HEK293T (cell line): Measurements from ENCODE around the gene KIF13A.

Experiments used
- ARNT ChIP-seq: fragments of 450-650 bp; IDR thresholded peaks from 2 replicates; pipeline ENCODE4 v1.6.1; 2017; ENCODE audit warnings: mild to moderate bottlenecking
- CTBP1 ChIP-seq: fragments of 450-650 bp; IDR thresholded peaks from 2 replicates; pipeline ENCODE4 v1.6.1; 2016; ENCODE audit warnings: borderline replicate concordance
- FOXA1 ChIP-seq: fragments of 450-650 bp; IDR thresholded peaks from 2 replicates; pipeline ENCODE4 v1.6.1; 2016; ENCODE audit warnings: mild to moderate bottlenecking
- FOXK2 ChIP-seq: fragments of 450-650 bp; IDR thresholded peaks from 2 replicates; pipeline ENCODE4 v1.6.1; 2016; ENCODE audit warnings: mild to moderate bottlenecking
- FOXM1 ChIP-seq: fragments of 450-650 bp; IDR thresholded peaks from 2 replicates; pipeline ENCODE4 v1.6.1; 2017; ENCODE audit warnings: mild to moderate bottlenecking, borderline replicate concordance
- SUZ12 ChIP-seq: fragments of 450-650 bp; IDR thresholded peaks from 2 replicates; pipeline ENCODE4 v1.6.1; 2016; ENCODE audit warnings: mild to moderate bottlenecking
- TARDBP ChIP-seq: fragments of 450-650 bp; IDR thresholded peaks from 2 replicates; pipeline ENCODE4 v1.6.1; 2016
- ZNF384 ChIP-seq: fragments of 450-650 bp; IDR thresholded peaks from 2 replicates; pipeline ENCODE4 v1.6.1; 2016
- TF ChIP-seq, protein P1 (sequence below): fragments of 450-650 bp; IDR thresholded peaks from 2 replicates; pipeline ENCODE4 v1.6.1; 2016

DNA sequence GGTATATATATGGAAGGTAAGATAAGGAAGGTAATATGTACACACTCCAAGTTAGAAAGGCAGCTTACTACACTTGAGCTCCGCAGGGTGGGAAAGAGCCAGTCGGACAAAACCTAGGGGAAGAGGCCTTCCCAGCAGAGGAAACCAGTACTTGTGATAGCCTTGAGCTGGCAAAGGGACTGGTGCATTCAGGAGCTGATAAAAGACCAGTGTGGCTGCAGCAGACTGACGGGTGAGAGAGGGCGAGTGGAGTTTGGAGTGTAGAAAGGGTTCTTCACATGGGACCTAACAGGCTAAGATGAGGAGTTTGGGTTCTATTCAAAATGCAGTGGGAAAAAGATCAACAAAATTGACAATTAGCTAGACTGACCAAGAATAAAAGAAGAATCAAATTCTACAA is 49.3 kb upstream of the KIF13A start:
- TF ChIP-seq, protein P1, sequence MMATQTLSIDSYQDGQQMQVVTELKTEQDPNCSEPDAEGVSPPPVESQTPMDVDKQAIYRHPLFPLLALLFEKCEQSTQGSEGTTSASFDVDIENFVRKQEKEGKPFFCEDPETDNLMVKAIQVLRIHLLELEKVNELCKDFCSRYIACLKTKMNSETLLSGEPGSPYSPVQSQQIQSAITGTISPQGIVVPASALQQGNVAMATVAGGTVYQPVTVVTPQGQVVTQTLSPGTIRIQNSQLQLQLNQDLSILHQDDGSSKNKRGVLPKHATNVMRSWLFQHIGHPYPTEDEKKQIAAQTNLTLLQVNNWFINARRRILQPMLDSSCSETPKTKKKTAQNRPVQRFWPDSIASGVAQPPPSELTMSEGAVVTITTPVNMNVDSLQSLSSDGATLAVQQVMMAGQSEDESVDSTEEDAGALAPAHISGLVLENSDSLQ = no peak
- TF ChIP-seq ZNF384 = no peak
- no peak for TF ChIP-seq SUZ12
- TF ChIP-seq TARDBP = no peak
- no peak for TF ChIP-seq FOXM1
- TF ChIP-seq CTBP1 = no peak
- no peak for TF ChIP-seq FOXK2
- no peak for TF ChIP-seq FOXA1
- TF ChIP-seq ARNT = no peak
